ENCODE results near the gene ATG5. TPM values are rescaled to one million over a fixed set of nuclear protein-coding genes. Genes with fewer than 3 reads are reported as not detected.

The ATG5 gene
- total RNA-seq, 1 donor from 2014 or later, result 39.3 TPM

GRCh38 chr6:106290954-106291353 is 34.6 kb downstream of the ATG5 start:
- Mint-ChIP-seq H3K27me3 (ENCODE audit: low read depth, unreplicated experiment) (no peaks in the 10 kb centered on the region), H3K9me3 (ENCODE audit: unreplicated experiment) (no peaks in the 10 kb centered on the region), H3K4me1 (ENCODE audit: low read depth, unreplicated experiment) (peaks cover 16% of the 10 kb centered on the region), H3K4me3 (ENCODE audit: unreplicated experiment) (no peak overlapping the region), H3K36me3 (ENCODE audit: low read depth, unreplicated experiment) (peaks cover 6% of the 10 kb centered on the region), H3K27ac (ENCODE audit: unreplicated experiment) (no peak overlapping the region)
- Histone ChIP-seq H4K20me1 (ENCODE audit: insufficient read depth, low read length) (peaks cover 14% of the 10 kb centered on the region), H3K9ac (ENCODE audit: low read length) (no peak overlapping the region), H3K9me3 (ENCODE audit: insufficient read depth, low read depth, low read length) (no peaks in the 10 kb centered on the region), H3K4me3 (ENCODE audit: insufficient read depth, low read depth, low read length) (no peak overlapping the region), H3K27me3 (ENCODE audit: insufficient read depth, low read length) (no peaks in the 10 kb centered on the region), H3K36me3 (ENCODE audit: insufficient read depth, low read length) (peaks cover 10% of the 10 kb centered on the region), H3K4me1 (ENCODE audit: insufficient read depth, low read length) (no peaks in the 10 kb centered on the region), H3K27ac (ENCODE audit: low read depth, low read length) (no peak overlapping the region), H3K79me2 (ENCODE audit: insufficient read depth, low read length) (peaks cover 44% of the 10 kb centered on the region), H3K4me2 (ENCODE audit: low read length) (no peak overlapping the region), H2AFZ (ENCODE audit: low read depth, low read length) (no peak overlapping the region)
- TF ChIP-seq CTCF (IDR thresholded peaks at IDR 0.05; ENCODE audit: insufficient read depth, low read depth, low read length), result no peak
- no peak for TF ChIP-seq EZH2 (IDR thresholded peaks at IDR 0.05; ENCODE audit: insufficient read depth, low read length)
- FAIRE-seq, result no peak
- DNase-seq (ENCODE audit: low read depth), result no peak

GRCh38 chr6:106290032-106290431 is 35.5 kb downstream of the ATG5 start:
- Histone ChIP-seq H3K27me3 (ENCODE audit: insufficient read depth, low read length) (no peaks in the 10 kb centered on the region), H2AFZ (ENCODE audit: low read depth, low read length) (no peak overlapping the region), H3K9me3 (ENCODE audit: insufficient read depth, low read depth, low read length) (no peaks in the 10 kb centered on the region), H3K79me2 (ENCODE audit: insufficient read depth, low read length) (peaks cover 45% of the 10 kb centered on the region), H3K4me2 (ENCODE audit: low read length) (no peak overlapping the region), H3K27ac (ENCODE audit: low read depth, low read length) (no peak overlapping the region), H3K4me1 (ENCODE audit: insufficient read depth, low read length) (no peaks in the 10 kb centered on the region), H3K9ac (ENCODE audit: low read length) (no peak overlapping the region), H3K36me3 (ENCODE audit: insufficient read depth, low read length) (peaks cover 10% of the 10 kb centered on the region), H4K20me1 (ENCODE audit: insufficient read depth, low read length) (peaks cover 16% of the 10 kb centered on the region), H3K4me3 (ENCODE audit: insufficient read depth, low read depth, low read length) (no peak overlapping the region)
- Mint-ChIP-seq H3K27ac (ENCODE audit: unreplicated experiment) (no peak overlapping the region), H3K9me3 (ENCODE audit: unreplicated experiment) (no peaks in the 10 kb centered on the region), H3K4me1 (ENCODE audit: low read depth, unreplicated experiment) (peaks cover 16% of the 10 kb centered on the region), H3K27me3 (ENCODE audit: low read depth, unreplicated experiment) (no peaks in the 10 kb centered on the region), H3K4me3 (ENCODE audit: unreplicated experiment) (no peak overlapping the region), H3K36me3 (ENCODE audit: low read depth, unreplicated experiment) (peaks cover 7% of the 10 kb centered on the region)
- no peak for DNase-seq (ENCODE audit: low read depth)
- FAIRE-seq, result no peak
- no peak for TF ChIP-seq EZH2 (IDR thresholded peaks at IDR 0.05; ENCODE audit: insufficient read depth, low read length)
- TF ChIP-seq CTCF (IDR thresholded peaks at IDR 0.05; ENCODE audit: insufficient read depth, low read depth, low read length), result no peak

- DNase-seq (ENCODE audit: low read depth) (peak; percentile 31), FAIRE-seq (peak; percentile 60)
- H3K9me3 Mint-ChIP-seq (ENCODE audit: unreplicated experiment), result peaks cover 3% of the 10 kb centered on the region
- Histone ChIP-seq H4K20me1 (ENCODE audit: insufficient read depth, low read length) (peaks cover 16% of the 10 kb centered on the region), H2AFZ (ENCODE audit: low read depth, low read length) (no peak overlapping the region), H3K4me2 (ENCODE audit: low read length) (no peak overlapping the region), H3K9ac (ENCODE audit: low read length) (no peak overlapping the region), H3K27ac (ENCODE audit: low read depth, low read length) (no peak overlapping the region), H3K9me3 (ENCODE audit: insufficient read depth, low read depth, low read length) (no peaks in the 10 kb centered on the region), H3K27me3 (ENCODE audit: insufficient read depth, low read length) (no peaks in the 10 kb centered on the region), H3K4me3 (ENCODE audit: insufficient read depth, low read depth, low read length) (no peak overlapping the region), H3K4me1 (ENCODE audit: insufficient read depth, low read length) (no peaks in the 10 kb centered on the region), H3K36me3 (ENCODE audit: insufficient read depth, low read length) (peaks cover 10% of the 10 kb centered on the region), H3K79me2 (ENCODE audit: insufficient read depth, low read length) (peaks cover 56% of the 10 kb centered on the region)
- no peak overlapping the region for H3K4me3 Mint-ChIP-seq (ENCODE audit: unreplicated experiment)
- no peak overlapping the region for H3K27ac Mint-ChIP-seq (ENCODE audit: unreplicated experiment)
- H3K27me3 Mint-ChIP-seq (ENCODE audit: low read depth, unreplicated experiment), result no peaks in the 10 kb centered on the region
- H3K4me1 Mint-ChIP-seq (ENCODE audit: low read depth, unreplicated experiment), result peaks cover 16% of the 10 kb centered on the region
- peaks cover 12% of the 10 kb centered on the region for H3K36me3 Mint-ChIP-seq (ENCODE audit: low read depth, unreplicated experiment)
- TF ChIP-seq EZH2 (IDR thresholded peaks at IDR 0.05; ENCODE audit: insufficient read depth, low read length), result no peak
- no peak for TF ChIP-seq CTCF (IDR thresholded peaks at IDR 0.05; ENCODE audit: insufficient read depth, low read depth, low read length)
These were observed 38.3 kb downstream of the ATG5 start for GRCh38 chr6:106287215-106287614.
